Measurements from ENCODE around the gene MOV10L1. TPM values are rescaled to one million over a fixed set of nuclear protein-coding genes. Genes with fewer than 3 reads are reported as not detected.

The MOV10L1 gene
- total and polyA plus RNA-seq, 2 donors from 2014 or later: 0.38 to 0.62 TPM

DNA sequence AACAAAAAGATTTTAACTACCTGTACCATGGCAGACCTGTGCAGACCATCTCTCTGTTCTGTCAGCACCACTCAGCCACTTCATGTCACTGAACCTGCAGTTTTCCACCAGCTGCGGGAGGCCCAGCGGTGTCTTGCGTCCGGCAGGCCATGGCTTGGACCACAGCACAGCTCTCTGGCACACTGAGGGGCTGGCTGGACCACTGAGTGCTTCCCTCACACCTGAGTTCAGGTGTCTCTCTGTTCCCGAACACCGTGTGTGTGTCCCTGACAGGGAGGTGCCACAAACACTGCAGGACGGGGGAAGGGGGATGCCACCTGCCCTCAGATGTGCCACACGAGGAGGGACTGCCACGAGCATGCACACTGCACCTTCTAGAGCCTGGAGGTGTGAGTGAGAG lies 17.7 kb downstream of the MOV10L1 start:
- H3K27ac ChIP-seq (ENCODE audit: low read depth in 2 of 2, low read length in 2 of 2): no peak overlapping the region
- H3K4me1 ChIP-seq (ENCODE audit: control insufficient read depth in 2 of 3, insufficient read depth in 2 of 3, low read depth in 1 of 3, low read length in 3 of 3): peaks cover 0 to 2% (median 0%) of the 10 kb centered on the region in 3 donors
- H3K9me3 ChIP-seq (ENCODE audit: control insufficient read depth in 2 of 3, insufficient read depth in 1 of 3, low read length in 3 of 3): no peaks in the 10 kb centered on the region
- no peaks in the 10 kb centered on the region for H3K27me3 ChIP-seq (ENCODE audit: control insufficient read depth, insufficient read depth, low read length)
- TF ChIP-seq, protein P1, sequence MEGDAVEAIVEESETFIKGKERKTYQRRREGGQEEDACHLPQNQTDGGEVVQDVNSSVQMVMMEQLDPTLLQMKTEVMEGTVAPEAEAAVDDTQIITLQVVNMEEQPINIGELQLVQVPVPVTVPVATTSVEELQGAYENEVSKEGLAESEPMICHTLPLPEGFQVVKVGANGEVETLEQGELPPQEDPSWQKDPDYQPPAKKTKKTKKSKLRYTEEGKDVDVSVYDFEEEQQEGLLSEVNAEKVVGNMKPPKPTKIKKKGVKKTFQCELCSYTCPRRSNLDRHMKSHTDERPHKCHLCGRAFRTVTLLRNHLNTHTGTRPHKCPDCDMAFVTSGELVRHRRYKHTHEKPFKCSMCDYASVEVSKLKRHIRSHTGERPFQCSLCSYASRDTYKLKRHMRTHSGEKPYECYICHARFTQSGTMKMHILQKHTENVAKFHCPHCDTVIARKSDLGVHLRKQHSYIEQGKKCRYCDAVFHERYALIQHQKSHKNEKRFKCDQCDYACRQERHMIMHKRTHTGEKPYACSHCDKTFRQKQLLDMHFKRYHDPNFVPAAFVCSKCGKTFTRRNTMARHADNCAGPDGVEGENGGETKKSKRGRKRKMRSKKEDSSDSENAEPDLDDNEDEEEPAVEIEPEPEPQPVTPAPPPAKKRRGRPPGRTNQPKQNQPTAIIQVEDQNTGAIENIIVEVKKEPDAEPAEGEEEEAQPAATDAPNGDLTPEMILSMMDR (IDR thresholded peaks at IDR 0.05; ENCODE audit: borderline replicate concordance, extremely low read depth, insufficient read depth): no peak
- no peak overlapping the region for H3K4me3 ChIP-seq (ENCODE audit: low read length in 3 of 3)
- H3K36me3 ChIP-seq (ENCODE audit: control insufficient read depth in 2 of 3, insufficient read depth in 3 of 3, low read length in 3 of 3): no peaks in the 10 kb centered on the region
- H3K9ac ChIP-seq (ENCODE audit: low read length in 3 of 3): no peak overlapping the region
- DNase-seq: peak in 1 of 5 donors; percentile 73
- intact Hi-C loops (cut with DNase I): no loop called here
- FAIRE-seq: no peak

DNA sequence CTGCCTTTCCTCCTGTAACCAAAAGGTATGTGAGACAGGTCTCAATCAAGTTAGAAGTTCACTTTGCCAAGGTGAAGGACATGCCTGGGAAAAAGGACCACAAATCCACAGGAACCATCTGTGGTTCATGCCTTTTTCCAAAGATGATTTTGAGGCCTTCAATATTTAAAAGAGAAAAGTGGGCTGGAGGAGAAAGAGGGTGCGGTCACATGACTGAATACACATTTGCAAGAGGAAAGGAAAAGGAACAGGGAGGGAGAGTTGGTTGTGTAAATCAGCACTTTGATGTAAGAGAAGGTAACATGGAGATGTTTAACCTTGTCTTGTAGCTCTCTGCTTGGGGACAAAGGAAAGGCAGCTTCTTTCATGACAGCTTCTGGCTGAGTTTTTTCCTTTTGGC lies 21.2 kb downstream of the MOV10L1 start:
- Histone ChIP-seq H3K4me1 (ENCODE audit: control insufficient read depth in 2 of 3, insufficient read depth in 2 of 3, low read depth in 1 of 3, low read length in 3 of 3) (no peaks in the 10 kb centered on the region), H3K9me3 (ENCODE audit: control insufficient read depth in 2 of 3, insufficient read depth in 1 of 3, low read length in 3 of 3) (no peaks in the 10 kb centered on the region), H3K27ac (ENCODE audit: low read depth in 2 of 2, low read length in 2 of 2) (no peak overlapping the region), H3K4me3 (ENCODE audit: low read length in 3 of 3) (no peak overlapping the region), H3K36me3 (ENCODE audit: control insufficient read depth in 2 of 3, insufficient read depth in 3 of 3, low read length in 3 of 3) (no peaks in the 10 kb centered on the region), H3K9ac (ENCODE audit: low read length in 3 of 3) (no peak overlapping the region), H3K27me3 (ENCODE audit: control insufficient read depth, insufficient read depth, low read length) (no peaks in the 10 kb centered on the region)
- FAIRE-seq (no peak), DNase-seq (no peak)
- TF ChIP-seq, protein P1 (IDR thresholded peaks at IDR 0.05; ENCODE audit: borderline replicate concordance, extremely low read depth, insufficient read depth): no peak
- intact Hi-C loops (cut with DNase I): no loop called here

DNA sequence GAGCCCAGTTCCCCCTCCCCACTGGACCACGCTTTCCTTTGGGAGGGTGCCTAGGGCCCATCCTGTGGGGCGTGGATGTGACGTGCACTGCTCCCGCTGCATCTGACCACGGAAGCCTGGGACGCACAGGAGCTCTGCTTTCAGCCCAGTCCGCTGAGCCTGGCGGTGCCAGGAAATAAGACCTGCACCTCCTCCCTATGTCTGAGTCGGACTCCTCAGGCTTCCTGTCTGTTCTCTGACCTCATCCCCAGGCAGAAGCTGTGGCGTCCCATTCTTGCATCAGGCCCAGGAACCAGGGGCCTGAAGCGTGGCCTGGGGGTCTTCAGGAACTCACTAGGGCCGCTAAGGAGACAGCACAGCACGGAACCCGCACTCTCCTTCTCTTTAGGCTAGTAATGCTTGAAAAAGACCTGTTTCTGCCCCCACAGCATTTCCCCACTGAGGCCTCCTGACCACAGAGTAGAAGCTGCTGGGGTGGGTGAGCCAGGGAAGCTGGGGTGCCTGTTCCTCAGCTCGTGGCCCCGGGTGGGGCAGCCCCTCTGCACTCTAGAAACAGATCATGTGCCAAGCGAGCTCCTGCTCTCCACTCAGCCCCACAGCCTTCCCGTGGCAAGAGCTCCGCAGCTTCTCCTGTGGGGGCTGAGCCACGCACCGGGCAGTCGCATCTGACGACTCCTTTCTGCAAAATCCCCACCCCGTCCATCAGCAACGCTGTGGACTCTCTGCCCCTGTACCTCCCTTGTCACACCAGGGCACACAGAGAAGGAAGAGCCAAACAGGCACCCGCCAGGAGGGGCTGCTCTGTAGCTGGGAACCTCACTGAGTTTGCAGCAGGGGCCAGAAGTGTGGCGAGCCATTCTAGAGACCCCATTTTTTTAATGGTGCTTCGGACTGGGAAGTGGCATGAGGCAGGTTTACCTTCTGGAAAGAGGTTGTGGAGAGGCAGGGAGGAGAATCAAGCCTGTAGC lies 22.6 kb downstream of the MOV10L1 start:
- no peak overlapping the region for H3K27ac ChIP-seq (ENCODE audit: low read depth in 2 of 2, low read length in 2 of 2)

More for the DNA sequence above, 22.6 kb downstream of the MOV10L1 start:
- Histone ChIP-seq H3K27me3 (ENCODE audit: control insufficient read depth, insufficient read depth, low read length) (no peaks in the 10 kb centered on the region), H3K4me1 (ENCODE audit: control insufficient read depth in 2 of 3, insufficient read depth in 2 of 3, low read depth in 1 of 3, low read length in 3 of 3) (no peaks in the 10 kb centered on the region), H3K4me3 (ENCODE audit: low read length in 3 of 3) (no peak overlapping the region), H3K36me3 (ENCODE audit: control insufficient read depth in 2 of 3, insufficient read depth in 3 of 3, low read length in 3 of 3) (no peaks in the 10 kb centered on the region), H3K9ac (ENCODE audit: low read length in 3 of 3) (no peak overlapping the region), H3K9me3 (ENCODE audit: control insufficient read depth in 2 of 3, insufficient read depth in 1 of 3, low read length in 3 of 3) (no peaks in the 10 kb centered on the region)
- intact Hi-C loops (cut with DNase I): no loop called here
- no peak for FAIRE-seq
- DNase-seq: peak in 2 of 5 donors; percentile 30 to 39
- TF ChIP-seq, protein P1 (IDR thresholded peaks at IDR 0.05; ENCODE audit: borderline replicate concordance, extremely low read depth, insufficient read depth): no peak

All from kidney (tissue), 14 donors.